Lower leg skin (tissue), 4 donors: ENCODE results near the gene USP13. TPM values are rescaled to one million over a fixed set of nuclear protein-coding genes. Genes with fewer than 3 reads are reported as not detected.

Source experiments
- DNase-seq, 2 donors: peaks; one replicate each; pipeline ENCODE4 v3.0.0-alpha.2; 2019; ENCODE audit warnings: low spot score in 2 of 2
- H3K4me3 ChIP-seq: fragments of 200-600 bp; sonication (generic); 2 replicates; pipeline ENCODE4 v1.5.1; 2017; ENCODE audit warnings: mild to moderate bottlenecking, low read depth; ENCODE audit not compliant: poor library complexity, severe bottlenecking
- POLR2A ChIP-seq, 2 donors: fragments of 450-650 bp; IDR thresholded peaks; one replicate each; pipeline ENCODE4 v1.6.1; 2016 to 2017; ENCODE audit warnings: antibody characterized with exemption in 2 of 2, mild to moderate bottlenecking in 1 of 2, moderate library complexity in 1 of 2
- WGBS, 2 donors: methylation state at CpG; one replicate each; pipeline ENCODE4 v1.1.5; 2018; 5-methylcytosine and 5-hydroxymethylcytosine counted together
- intact Hi-C: fragments of 100-400 bp; cut with DNase I; formaldehyde crosslinking; loops from one replicate; pipeline ENCODE4 v1.15.0; 2023; ENCODE audit warnings: low total_unique reads
- total RNA-seq, 4 donors: library from RNA; depleted of rRNA; stranded (reverse); fragments of >200 nt; gene quantifications; one replicate each; pipeline ENCODE4 v1.1.0, GENCODE V29; 2016
- TF ChIP-seq, protein P1 (sequence below), 3 donors: fragments of 450-650 bp; IDR thresholded peaks; one replicate each; pipeline ENCODE4 v1.5.1; 2016; ENCODE audit warnings: antibody characterized with exemption in 3 of 3, mild to moderate bottlenecking in 3 of 3, moderate library complexity in 2 of 3

USP13 gene
- total RNA-seq, 4 donors from 2014 or later: 1.6 to 9.4 (median 5.8) TPM

DNA sequence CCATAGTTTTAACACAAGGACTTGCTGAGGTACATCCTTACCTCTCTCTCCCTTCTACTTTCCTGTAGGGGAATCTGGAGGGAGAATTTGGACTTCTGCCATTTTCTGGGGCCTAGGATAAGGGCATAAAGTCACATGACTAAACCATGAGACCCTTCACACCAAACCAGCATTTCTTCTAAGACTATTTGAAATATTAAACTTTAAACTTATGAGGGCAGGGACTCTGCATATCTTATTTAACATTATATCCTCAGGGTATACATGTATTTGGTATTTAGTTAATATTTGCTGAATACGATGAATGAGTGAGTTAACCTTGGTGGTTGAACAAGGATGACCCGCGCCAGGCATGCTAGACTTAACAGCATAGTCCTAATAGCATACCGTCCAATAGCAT is 63.4 kb downstream of the USP13 start:
- no peak overlapping the region for H3K4me3 ChIP-seq
- intact Hi-C loops: no loop called here
- TF ChIP-seq POLR2A (IDR thresholded peaks at IDR 0.05): no peak
- TF ChIP-seq, protein P1, sequence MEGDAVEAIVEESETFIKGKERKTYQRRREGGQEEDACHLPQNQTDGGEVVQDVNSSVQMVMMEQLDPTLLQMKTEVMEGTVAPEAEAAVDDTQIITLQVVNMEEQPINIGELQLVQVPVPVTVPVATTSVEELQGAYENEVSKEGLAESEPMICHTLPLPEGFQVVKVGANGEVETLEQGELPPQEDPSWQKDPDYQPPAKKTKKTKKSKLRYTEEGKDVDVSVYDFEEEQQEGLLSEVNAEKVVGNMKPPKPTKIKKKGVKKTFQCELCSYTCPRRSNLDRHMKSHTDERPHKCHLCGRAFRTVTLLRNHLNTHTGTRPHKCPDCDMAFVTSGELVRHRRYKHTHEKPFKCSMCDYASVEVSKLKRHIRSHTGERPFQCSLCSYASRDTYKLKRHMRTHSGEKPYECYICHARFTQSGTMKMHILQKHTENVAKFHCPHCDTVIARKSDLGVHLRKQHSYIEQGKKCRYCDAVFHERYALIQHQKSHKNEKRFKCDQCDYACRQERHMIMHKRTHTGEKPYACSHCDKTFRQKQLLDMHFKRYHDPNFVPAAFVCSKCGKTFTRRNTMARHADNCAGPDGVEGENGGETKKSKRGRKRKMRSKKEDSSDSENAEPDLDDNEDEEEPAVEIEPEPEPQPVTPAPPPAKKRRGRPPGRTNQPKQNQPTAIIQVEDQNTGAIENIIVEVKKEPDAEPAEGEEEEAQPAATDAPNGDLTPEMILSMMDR (IDR thresholded peaks at IDR 0.05): no peak
- DNase-seq: no peak
- WGBS, 2 donors: 89 to 94% methylated on average over 4 of the region's 4 CpGs

DNA sequence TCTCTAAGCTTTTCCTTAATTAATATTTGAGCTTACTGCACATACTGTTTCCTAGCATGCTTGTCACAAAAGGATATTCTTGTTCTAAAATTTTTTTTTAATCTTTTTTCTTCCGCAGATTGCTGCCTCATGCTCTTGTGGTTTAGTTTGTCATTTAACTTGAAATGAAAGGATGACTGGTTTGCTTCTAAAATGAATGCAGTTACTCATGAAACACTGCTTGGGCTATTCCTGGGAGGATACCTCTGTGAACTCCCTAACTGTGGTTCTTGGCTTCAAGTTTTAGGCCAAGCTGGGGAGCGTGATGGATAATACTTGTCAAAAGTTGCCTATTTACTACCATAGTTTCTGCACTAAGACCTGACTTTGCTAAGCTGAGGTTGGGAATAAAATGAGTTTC is 64.0 kb downstream of the USP13 start:
- H3K4me3 ChIP-seq: no peak overlapping the region
- WGBS, 2 donors: 65 to 77% methylated on average over 2 of the region's 2 CpGs
- TF ChIP-seq, protein P1 (IDR thresholded peaks at IDR 0.05): no peak
- TF ChIP-seq POLR2A (IDR thresholded peaks at IDR 0.05): no peak
- intact Hi-C loops: no loop called here
- DNase-seq: no peak

DNA sequence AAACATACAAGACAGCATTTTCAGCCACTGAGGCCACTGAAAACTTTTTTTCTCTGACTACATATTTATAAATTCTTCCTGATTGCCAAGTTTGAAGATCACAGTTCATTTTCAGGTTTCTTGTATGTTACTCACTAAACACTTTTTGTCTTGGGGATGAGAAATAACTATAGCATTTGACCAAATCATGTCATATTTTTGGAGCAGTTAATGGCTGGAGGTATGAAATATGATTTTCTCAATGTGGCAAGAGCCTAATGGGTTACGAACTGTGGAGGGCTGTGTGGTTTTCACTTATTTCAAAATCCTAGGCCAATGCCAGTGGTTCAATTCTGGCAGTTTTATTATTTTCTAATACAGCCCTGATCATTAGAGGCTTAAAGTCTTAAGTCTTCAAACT is 64.4 kb downstream of the USP13 start:
- TF ChIP-seq, protein P1 (IDR thresholded peaks at IDR 0.05): no peak
- TF ChIP-seq POLR2A (IDR thresholded peaks at IDR 0.05): no peak
- WGBS, 2 donors: 81% methylated on average over 1 of the region's 1 CpG
- intact Hi-C loops: no loop called here
- no peak for DNase-seq
- no peak overlapping the region for H3K4me3 ChIP-seq

DNA sequence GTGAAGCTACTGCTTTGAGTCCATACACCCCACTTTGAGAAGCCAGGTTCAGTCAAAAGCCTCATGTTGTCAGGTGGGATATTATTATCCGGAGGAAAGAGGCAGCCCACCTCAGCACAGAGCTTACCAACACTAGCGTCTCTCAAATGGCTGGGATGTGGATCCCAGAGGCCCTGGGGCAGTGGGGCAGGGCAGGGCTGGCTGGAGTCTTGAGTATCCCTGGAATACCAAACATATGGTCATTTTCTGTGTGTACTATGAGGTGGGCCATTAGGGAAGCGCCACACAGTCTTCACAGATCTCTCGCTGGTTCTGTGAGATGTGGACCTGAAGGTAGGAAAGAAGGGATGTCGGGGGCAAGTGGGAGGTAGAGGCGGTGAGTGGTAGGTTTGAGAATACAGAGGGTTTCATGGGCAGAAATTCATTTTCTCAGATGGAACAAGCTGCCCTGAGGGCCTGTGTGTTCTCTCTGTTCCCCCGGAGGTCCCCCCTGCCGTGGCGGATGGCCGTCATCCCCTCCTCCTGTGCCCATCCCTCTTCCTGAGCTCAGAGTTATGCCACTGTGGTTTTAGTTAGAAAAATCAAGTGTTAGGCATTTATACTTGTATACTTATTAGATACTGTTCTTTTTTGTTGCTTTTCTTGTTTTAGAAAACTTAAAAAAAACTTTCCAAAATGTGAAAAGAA is 66.4 kb downstream of the USP13 start:
- TF ChIP-seq POLR2A (IDR thresholded peaks at IDR 0.05): no peak
- TF ChIP-seq, protein P1 (IDR thresholded peaks at IDR 0.05): no peak
- intact Hi-C loops: no loop called here
- 89 to 93% methylated on average over 10 of the region's 10 CpGs for WGBS, 2 donors

DNA sequence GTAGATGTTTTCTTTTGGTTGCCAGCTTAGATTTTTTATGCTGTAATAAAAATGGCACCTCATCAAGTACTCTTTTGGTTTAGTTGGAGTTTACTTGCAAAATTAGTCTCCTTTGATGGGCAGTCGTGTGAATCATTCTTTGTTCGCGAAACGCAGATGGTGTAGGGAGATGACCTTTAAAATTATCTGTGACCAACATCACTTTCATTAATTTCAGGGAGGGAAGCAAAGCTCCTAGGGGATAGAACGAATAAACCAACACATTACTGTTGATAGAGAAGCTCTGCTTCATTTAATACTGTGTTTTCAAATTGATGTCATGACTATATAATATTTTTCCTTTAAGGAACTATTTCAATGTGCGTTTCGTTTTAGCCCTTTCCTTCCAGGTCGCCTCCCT is 67.4 kb downstream of the USP13 start:
- DNase-seq: no peak
- no peak overlapping the region for H3K4me3 ChIP-seq
- 84 to 86% methylated on average over 8 of the region's 8 CpGs for WGBS, 2 donors
- TF ChIP-seq POLR2A (IDR thresholded peaks at IDR 0.05): no peak
- TF ChIP-seq, protein P1 (IDR thresholded peaks at IDR 0.05): no peak
- intact Hi-C loops: no loop called here

More for the DNA sequence above, 66.4 kb downstream of the USP13 start:
- H3K4me3 ChIP-seq: no peak overlapping the region
- no peak for DNase-seq

DNA sequence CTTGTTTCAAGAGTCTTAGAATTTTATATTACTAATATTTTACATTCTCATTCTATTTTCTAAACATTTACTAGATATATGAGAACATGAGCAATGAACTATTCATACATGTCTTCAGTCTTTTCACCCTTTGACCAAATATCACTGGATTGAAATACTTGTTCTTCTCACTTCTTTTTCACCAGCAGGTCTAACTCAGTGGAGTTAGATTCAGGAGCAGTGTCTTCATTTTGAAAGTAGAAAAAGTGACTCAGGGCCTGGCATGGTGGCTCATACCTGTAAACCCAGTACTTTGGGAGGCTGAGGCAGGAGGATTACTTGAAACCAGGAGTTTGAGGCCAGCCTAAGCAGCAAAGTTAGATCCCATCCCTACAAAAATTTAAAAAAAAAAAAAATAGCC is 70.8 kb downstream of the USP13 start:
- H3K4me3 ChIP-seq: no peak overlapping the region
- DNase-seq: no peak
- intact Hi-C loops: no loop called here
- no peak for TF ChIP-seq POLR2A (IDR thresholded peaks at IDR 0.05)
- TF ChIP-seq, protein P1 (IDR thresholded peaks at IDR 0.05): no peak
